Thyroid gland (tissue), 4 donors: Measurements from ENCODE around the gene TMC6. TPM values are rescaled to one million over a fixed set of nuclear protein-coding genes. Genes with fewer than 3 reads are reported as not detected.

Source experiments
- DNase-seq, 2 donors: peaks; one replicate each; pipeline ENCODE4 v3.0.0-alpha.2; 2019
- H3K27ac ChIP-seq, 3 donors: fragments of 200-600 bp; sonication (generic); 1 replicate in 2 of 3; 2 replicates in 1 of 3; pipeline ENCODE4 v1.5.1; 2016 to 2019; ENCODE audit warnings: mild to moderate bottlenecking in 1 of 3, moderate library complexity in 1 of 3
- H3K27me3 ChIP-seq: fragments of 200-600 bp; sonication (generic); one replicate; pipeline ENCODE4 v1.5.1; 2019
- H3K36me3 ChIP-seq, 2 donors: fragments of 200-600 bp; sonication (generic); one replicate each; pipeline ENCODE4 v1.5.1; 2016 to 2019
- H3K4me1 ChIP-seq, 2 donors: fragments of 200-600 bp; sonication (generic); one replicate each; pipeline ENCODE4 v1.5.1; 2017 to 2019
- H3K4me3 ChIP-seq, 3 donors: fragments of 200-600 bp; sonication (generic); replicated peaks in 1 of 3; 1 replicate in 2 of 3; 2 replicates in 1 of 3; pipeline ENCODE4 v1.5.1; 2016; ENCODE audit warnings: mild to moderate bottlenecking in 1 of 3
- H3K9me3 ChIP-seq: fragments of 200-600 bp; sonication (generic); one replicate; pipeline ENCODE4 v1.5.1; 2017
- POLR2A ChIP-seq, 2 donors: fragments of 450-650 bp; IDR thresholded peaks; one replicate each; pipeline ENCODE4 v1.6.1; 2017; ENCODE audit warnings: antibody characterized with exemption in 2 of 2, mild to moderate bottlenecking in 2 of 2, moderate library complexity in 1 of 2
- WGBS, 2 donors: methylation state at CpG; one replicate each; pipeline ENCODE4 v1.1.5; 2017; 5-methylcytosine and 5-hydroxymethylcytosine counted together
- intact Hi-C: fragments of 100-400 bp; cut with DNase I; formaldehyde crosslinking; loops from one replicate; pipeline ENCODE4 v1.15.1; 2023
- total RNA-seq, 4 donors: library from RNA; depleted of rRNA; stranded (reverse); fragments of >200 nt; gene quantifications; one replicate each; pipeline ENCODE4 v1.2.3, GENCODE V29; 2016
- TF ChIP-seq, protein P1 (sequence below), 6 experiments: fragments of 200-600 bp in 3 of 6; fragments of 450-650 bp in 3 of 6; sonication (generic) in 3 of 6; IDR thresholded peaks; one replicate each; pipeline ENCODE4 v1.5.1; 2016 to 2019; ENCODE audit warnings: antibody characterized with exemption in 6 of 6, mild to moderate bottlenecking in 2 of 6, inconsistent platforms in 1 of 6, moderate library complexity in 1 of 6

TMC6 gene
- total RNA-seq, 4 donors from 2014 or later = 10.0 to 22.8 (median 20.4) TPM

DNA sequence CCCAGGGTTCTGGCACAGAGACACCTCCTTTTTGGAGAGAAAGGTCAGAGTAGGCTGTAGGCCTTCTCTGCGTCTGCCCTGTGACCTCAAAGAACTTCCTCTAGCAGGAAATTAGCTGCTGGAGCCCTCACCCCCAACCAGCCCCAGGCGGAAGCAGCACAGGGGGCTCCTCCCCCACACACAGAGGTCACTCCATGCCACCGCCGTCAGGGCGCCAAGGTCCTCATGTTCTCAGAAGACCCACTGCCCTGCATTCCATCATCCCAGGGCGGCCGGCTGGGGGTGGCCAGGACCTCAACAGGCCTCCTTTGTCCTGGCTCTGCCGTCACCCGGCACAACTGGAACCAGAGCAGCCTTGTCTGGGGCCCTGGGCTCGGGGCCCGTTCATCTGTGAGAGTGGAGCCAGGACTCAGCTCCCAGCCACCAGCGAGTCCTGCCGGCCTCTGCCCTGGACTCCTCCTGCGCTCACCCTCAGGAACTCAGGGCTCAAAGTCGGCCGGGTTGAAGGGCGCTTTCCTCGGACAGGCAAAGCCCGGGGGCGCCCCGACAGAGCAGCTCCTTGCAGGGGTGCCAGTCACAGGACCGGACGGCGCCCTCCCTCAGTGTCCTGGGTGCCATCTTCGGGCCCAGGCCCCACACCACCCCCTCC is 1.2 kb downstream of the TMC6 start:
- Histone ChIP-seq H3K4me3 (peak overlapping the region in 2 of 3 donors; percentile 47 to 70), H3K27ac (peak overlapping the region; percentile 39 to 75 (median 63)), H3K36me3 (no peaks in the 10 kb centered on the region), H3K4me1 (peaks cover 26 to 58% of the 10 kb centered on the region in 2 donors), H3K27me3 (no peaks in the 10 kb centered on the region), H3K9me3 (no peaks in the 10 kb centered on the region)
- 25 to 40% methylated on average over 2 to 15 of the region's 25 CpGs for WGBS, 2 donors
- DNase-seq = no peak
- intact Hi-C loops = loop anchor here (5.0 kb wide), 1 partner anchor 45 kb away; no protein-coding TSS in a partner anchor
- no peak for TF ChIP-seq POLR2A (IDR thresholded peaks at IDR 0.05)
- TF ChIP-seq, protein P1, sequence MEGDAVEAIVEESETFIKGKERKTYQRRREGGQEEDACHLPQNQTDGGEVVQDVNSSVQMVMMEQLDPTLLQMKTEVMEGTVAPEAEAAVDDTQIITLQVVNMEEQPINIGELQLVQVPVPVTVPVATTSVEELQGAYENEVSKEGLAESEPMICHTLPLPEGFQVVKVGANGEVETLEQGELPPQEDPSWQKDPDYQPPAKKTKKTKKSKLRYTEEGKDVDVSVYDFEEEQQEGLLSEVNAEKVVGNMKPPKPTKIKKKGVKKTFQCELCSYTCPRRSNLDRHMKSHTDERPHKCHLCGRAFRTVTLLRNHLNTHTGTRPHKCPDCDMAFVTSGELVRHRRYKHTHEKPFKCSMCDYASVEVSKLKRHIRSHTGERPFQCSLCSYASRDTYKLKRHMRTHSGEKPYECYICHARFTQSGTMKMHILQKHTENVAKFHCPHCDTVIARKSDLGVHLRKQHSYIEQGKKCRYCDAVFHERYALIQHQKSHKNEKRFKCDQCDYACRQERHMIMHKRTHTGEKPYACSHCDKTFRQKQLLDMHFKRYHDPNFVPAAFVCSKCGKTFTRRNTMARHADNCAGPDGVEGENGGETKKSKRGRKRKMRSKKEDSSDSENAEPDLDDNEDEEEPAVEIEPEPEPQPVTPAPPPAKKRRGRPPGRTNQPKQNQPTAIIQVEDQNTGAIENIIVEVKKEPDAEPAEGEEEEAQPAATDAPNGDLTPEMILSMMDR (IDR thresholded peaks at IDR 0.05) = no peak

DNA sequence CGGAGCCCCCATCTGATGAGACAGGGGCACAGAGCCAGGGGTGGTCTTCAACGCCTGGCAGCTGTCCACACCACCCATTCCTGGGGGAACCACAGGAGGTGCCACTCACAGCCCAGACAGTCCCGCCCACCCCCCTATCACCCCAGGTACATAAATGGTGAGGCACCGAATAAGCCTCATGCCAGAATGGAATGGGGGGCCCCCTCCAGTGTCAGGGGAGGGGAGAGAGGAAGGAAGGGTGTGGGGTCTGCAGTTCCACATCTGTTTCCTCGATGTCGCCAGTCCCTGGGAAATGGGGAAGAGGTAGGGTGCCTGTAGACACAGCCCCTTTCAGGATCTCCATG is 1.7 kb downstream of the TMC6 start:
- Histone ChIP-seq H3K4me3 (no peak overlapping the region), H3K36me3 (no peaks in the 10 kb centered on the region), H3K4me1 (peaks cover 22 to 53% of the 10 kb centered on the region in 2 donors), H3K27me3 (no peaks in the 10 kb centered on the region), H3K9me3 (no peaks in the 10 kb centered on the region), H3K27ac (peak overlapping the region in 2 of 3 donors; percentile 12 to 63)
- 49 to 78% methylated on average over 4 to 6 of the region's 6 CpGs for WGBS, 2 donors
- intact Hi-C loops = loop anchor here (5.0 kb wide), 1 partner anchor 45 kb away; no protein-coding TSS in a partner anchor
- DNase-seq = no peak
- TF ChIP-seq, protein P1 (IDR thresholded peaks at IDR 0.05) = no peak
- no peak for TF ChIP-seq POLR2A (IDR thresholded peaks at IDR 0.05)

DNA sequence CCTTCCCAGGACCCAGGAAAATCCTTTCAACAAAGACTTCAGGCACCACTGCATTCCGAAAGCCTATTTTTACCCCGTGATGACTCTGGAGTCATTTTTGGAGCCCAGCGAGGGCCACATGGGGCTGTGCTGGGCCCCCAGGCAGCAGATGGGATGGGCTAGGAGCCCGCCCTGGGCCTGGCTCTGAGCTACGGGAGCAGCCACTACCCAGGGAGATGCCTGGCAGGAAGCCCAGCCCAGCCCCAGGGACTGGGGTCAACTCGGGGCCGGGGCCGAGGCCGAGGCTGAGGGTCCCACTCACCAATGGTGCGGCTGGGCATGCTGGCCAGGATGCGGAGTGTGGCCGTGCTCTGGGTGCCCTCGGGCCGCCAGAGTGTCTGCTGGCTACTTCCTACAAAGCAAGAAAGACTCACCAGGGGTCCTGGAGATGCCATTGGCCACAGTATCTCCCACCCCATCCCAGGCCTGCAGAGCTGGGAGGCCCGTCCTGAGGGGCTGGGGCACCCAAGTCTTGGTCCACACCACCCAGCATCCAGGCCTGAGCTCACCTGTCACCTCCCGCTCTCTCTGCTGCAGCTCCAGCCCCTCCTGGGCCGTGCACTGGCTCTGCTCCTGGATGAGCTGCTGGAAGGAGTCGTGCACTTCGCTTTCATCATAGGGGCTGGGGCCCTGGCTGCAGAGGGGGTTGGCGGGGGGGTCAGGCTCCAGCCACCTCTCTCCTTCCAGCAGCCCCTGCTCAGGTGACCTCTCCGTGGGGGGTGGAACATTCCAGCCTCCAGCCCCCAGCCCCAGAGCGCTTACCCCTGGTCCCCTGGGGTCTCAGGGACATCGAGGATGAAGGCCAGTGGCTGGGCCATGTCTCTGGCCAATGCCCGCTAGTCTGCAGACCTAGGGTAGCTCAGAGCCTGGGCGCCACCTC is 2.3 kb downstream of the TMC6 start:
- H3K27ac ChIP-seq = peak overlapping the region in 1 of 3 donors; percentile 12
- H3K27me3 ChIP-seq = no peaks in the 10 kb centered on the region
- no peak overlapping the region for H3K4me3 ChIP-seq

DNA sequence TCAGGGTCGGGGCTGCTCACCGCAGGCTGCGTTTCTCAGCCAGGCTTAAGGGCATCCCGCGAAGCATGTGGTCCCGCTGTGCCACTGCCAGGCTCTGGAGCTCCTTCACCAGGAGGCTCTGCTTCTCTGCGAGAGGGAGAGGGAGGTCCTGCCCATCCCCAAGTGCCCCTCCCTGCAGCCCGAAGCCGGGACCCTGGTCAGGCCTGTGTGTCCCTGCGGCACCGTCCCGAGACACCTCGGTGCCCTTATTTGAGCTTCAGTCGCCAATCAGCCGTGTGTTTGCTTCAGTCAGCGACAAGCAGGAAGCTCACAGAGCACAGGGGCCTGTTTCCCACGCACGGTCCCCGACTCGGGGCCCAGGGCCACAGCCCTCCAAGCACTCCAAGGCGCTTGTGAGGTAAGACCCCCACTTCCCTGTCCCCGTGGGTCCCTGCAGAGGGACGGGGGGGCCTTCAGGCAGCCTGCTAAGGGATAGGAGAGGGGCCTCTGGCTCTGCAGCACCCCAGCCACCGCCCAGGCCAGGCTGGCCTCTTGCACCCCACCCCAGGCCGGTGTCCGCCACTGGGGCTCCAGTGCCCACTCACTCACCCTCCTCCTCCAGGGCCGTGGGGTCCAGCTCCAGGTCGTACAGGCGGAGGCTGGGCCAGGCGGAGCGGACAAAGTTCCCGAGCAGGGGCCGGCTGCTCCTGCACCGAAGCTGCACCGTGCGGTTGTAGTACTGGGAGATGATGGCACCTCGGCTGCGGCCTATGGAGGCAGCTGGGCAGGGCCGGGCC is 3.2 kb downstream of the TMC6 start:
- H3K27me3 ChIP-seq = no peaks in the 10 kb centered on the region
- TF ChIP-seq, protein P1 (IDR thresholded peaks at IDR 0.05) = no peak
- no peak for TF ChIP-seq POLR2A (IDR thresholded peaks at IDR 0.05)
- intact Hi-C loops = loop anchor here (5.0 kb wide), 1 partner anchor 47 kb away; no protein-coding TSS in a partner anchor
- H3K27ac ChIP-seq = no peak overlapping the region
- no peaks in the 10 kb centered on the region for H3K36me3 ChIP-seq
- no peak overlapping the region for H3K4me3 ChIP-seq
- no peaks in the 10 kb centered on the region for H3K9me3 ChIP-seq
- no peak for DNase-seq
- WGBS, 2 donors = 75 to 80% methylated on average over 5 to 22 of the region's 39 CpGs
- peaks cover 18 to 39% of the 10 kb centered on the region in 2 donors for H3K4me1 ChIP-seq

More for the DNA sequence above, 2.3 kb downstream of the TMC6 start:
- no peaks in the 10 kb centered on the region for H3K36me3 ChIP-seq
- peaks cover 18 to 47% of the 10 kb centered on the region in 2 donors for H3K4me1 ChIP-seq
- 80 to 85% methylated on average over 9 to 15 of the region's 25 CpGs for WGBS, 2 donors
- intact Hi-C loops = loop anchor here (5.0 kb wide), 1 partner anchor 46 kb away; no protein-coding TSS in a partner anchor
- DNase-seq = no peak
- no peak for TF ChIP-seq POLR2A (IDR thresholded peaks at IDR 0.05)
- TF ChIP-seq, protein P1 (IDR thresholded peaks at IDR 0.05) = no peak
- H3K9me3 ChIP-seq = no peaks in the 10 kb centered on the region
